Ovary (tissue), 9 donors: Measurements from ENCODE around the gene ARAP1. TPM values are rescaled to one million over a fixed set of nuclear protein-coding genes. Genes with fewer than 3 reads are reported as not detected.

Experiments
- DNase-seq, 5 donors: peaks; one replicate each; pipeline ENCODE4 v3.0.0-alpha.2; 2019 to 2020
- H3K27ac ChIP-seq, 2 donors: fragments of 200-600 bp; one replicate each; pipeline versions ENCODE4 v1.5.1 to v1.8.0; 2019 to 2022
- H3K27me3 ChIP-seq: fragments of 200-600 bp; one replicate; pipeline ENCODE4 v1.8.0; 2022
- H3K36me3 ChIP-seq: fragments of 200-600 bp; sonication (generic); one replicate; pipeline ENCODE4 v1.5.1; 2019
- H3K4me1 ChIP-seq: one replicate; pipeline ENCODE4 v1.8.1; 2013; ENCODE audit warnings: mild to moderate bottlenecking, moderate library complexity; ENCODE audit not compliant: insufficient read depth
- H3K4me3 ChIP-seq: fragments of 200-600 bp; sonication (generic); one replicate; pipeline ENCODE4 v1.5.1; 2017
- H3K9me3 ChIP-seq, 2 donors: fragments of 200-600 bp in 1 of 2; sonication (generic) in 1 of 2; one replicate each; pipeline versions ENCODE4 v1.5.1 to v1.8.1; 2013 to 2019; ENCODE audit warnings: mild to moderate bottlenecking in 1 of 2, moderate library complexity in 1 of 2
- EP300 ChIP-seq: sonication (generic); formaldehyde crosslinking; IDR thresholded peaks from one replicate; pipeline ENCODE4 v1.6.1; 2017; ENCODE audit warnings: antibody characterized with exemption
- POLR2A ChIP-seq: fragments of 450-650 bp; IDR thresholded peaks from one replicate; pipeline ENCODE4 v1.6.1; 2017; ENCODE audit warnings: antibody characterized with exemption, mild to moderate bottlenecking, moderate library complexity
- WGBS, 3 donors: extraction: QIAGEN DNeasy Blood & Tissue Kit in 1 of 3; methylation state at CpG; one replicate each; pipeline versions ENCODE4 v1.1.5 to v1.1.7; 2013 to 2017; 5-methylcytosine and 5-hydroxymethylcytosine counted together
- intact Hi-C, 4 donors: fragments of 100-400 bp; cut with DNase I; formaldehyde crosslinking; loops; one replicate each; pipeline versions ENCODE4 v1.11.0 to v1.15.1; 2022 to 2023
- polyA plus RNA-seq, 2 donors: library from polyadenylated mRNA; stranded (reverse); fragments of 200-250 nt in 1 of 2; fragments of 350-450 nt in 1 of 2; fragmentation: Illumina TruSeq in 1 of 2; extraction: RNeasy Lipid Tissue Mini Kit (QIAGEN cat#74804) in 1 of 2; gene quantifications; one replicate each; pipeline ENCODE4 v1.2.3, GENCODE V29; 2013 to 2014
- total RNA-seq, 7 donors: library from RNA; depleted of rRNA in 2 of 7; stranded (reverse); fragments of >200 nt in 2 of 7; fragmentation: NEBNext Ultra II Directional in 3 of 7; extraction: Animal tissue kit (Norgen Biotek cat#: 25700) in 3 of 7; gene quantifications; one replicate each; pipeline versions ENCODE4 v1.1.0 to v1.2.4, GENCODE V29; 2016 to 2023
- TF ChIP-seq, protein P1 (sequence below), 3 donors: fragments of 450-650 bp in 2 of 3; fragments of 200-600 bp in 1 of 3; IDR thresholded peaks; one replicate each; pipeline versions ENCODE4 v1.5.1 to v1.8.0; 2016 to 2022; ENCODE audit warnings: antibody characterized with exemption in 3 of 3, mild to moderate bottlenecking in 1 of 3
- donor health status: DM: no; HTN: no; CAD: no; lungs with moderate emphysema.
- donor health status: DM: no; HTN: no; CAD: no.
- donor health status: Bipolar disorder and iron deficiency.
- donor health status: DM: yes; HTN: yes; CAD: no.
- donor health status: DM: no; HTN: no; CAD: no.
- donor health status: DM: yes; HTN: yes; CAD: no.

ARAP1 gene
- total and polyA plus RNA-seq, 9 donors: 39.0 to 162 (median 79.0) TPM

DNA sequence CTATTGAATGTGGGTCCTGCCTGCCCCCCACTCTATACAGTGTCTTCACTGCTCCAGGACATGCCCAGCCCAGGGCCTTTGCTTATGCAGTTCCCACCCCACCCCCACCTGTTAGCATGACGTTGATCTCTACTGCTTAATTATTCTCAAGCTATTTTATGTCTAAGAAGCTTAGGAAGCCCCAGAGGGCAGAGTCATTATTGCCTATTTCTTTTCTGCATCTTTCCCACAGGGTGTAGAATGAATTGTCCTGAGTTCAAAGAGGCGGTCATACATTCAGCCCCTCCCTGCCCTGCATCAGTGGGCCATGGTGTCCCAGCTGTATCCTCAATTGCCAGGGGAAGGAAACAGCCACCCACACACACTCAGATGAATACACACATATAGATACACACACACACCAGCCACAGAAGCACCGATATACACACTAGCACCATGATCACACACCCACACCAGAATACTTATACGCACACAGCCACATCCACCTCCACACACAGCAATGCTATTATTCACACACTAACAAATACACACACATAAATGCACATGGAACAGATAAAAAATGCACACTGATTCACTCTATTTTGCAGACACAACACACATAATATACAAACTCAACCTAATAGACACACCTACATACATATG lies 79.5 kb downstream of the ARAP1 start:
- WGBS, 3 donors: 67 to 75% (median 71%) methylated on average over 4 of the region's 4 CpGs
- Histone ChIP-seq H3K36me3 (no peaks in the 10 kb centered on the region), H3K9me3 (no peaks in the 10 kb centered on the region), H3K4me3 (no peak overlapping the region), H3K27me3 (no peaks in the 10 kb centered on the region), H3K27ac (no peak overlapping the region), H3K4me1 (peaks cover 2% of the 10 kb centered on the region)
- DNase-seq: no peak
- intact Hi-C loops: no loop called here
- TF ChIP-seq, protein P1, sequence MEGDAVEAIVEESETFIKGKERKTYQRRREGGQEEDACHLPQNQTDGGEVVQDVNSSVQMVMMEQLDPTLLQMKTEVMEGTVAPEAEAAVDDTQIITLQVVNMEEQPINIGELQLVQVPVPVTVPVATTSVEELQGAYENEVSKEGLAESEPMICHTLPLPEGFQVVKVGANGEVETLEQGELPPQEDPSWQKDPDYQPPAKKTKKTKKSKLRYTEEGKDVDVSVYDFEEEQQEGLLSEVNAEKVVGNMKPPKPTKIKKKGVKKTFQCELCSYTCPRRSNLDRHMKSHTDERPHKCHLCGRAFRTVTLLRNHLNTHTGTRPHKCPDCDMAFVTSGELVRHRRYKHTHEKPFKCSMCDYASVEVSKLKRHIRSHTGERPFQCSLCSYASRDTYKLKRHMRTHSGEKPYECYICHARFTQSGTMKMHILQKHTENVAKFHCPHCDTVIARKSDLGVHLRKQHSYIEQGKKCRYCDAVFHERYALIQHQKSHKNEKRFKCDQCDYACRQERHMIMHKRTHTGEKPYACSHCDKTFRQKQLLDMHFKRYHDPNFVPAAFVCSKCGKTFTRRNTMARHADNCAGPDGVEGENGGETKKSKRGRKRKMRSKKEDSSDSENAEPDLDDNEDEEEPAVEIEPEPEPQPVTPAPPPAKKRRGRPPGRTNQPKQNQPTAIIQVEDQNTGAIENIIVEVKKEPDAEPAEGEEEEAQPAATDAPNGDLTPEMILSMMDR (IDR thresholded peaks at IDR 0.05): no peak
- TF ChIP-seq POLR2A (no peak), EP300 (no peak)

GRCh38 chr11:72671152-72672099 lies 80.8 kb downstream of the ARAP1 start:
- Histone ChIP-seq H3K36me3 (no peaks in the 10 kb centered on the region), H3K27me3 (no peaks in the 10 kb centered on the region), H3K4me3 (no peak overlapping the region), H3K27ac (no peak overlapping the region), H3K9me3 (no peaks in the 10 kb centered on the region), H3K4me1 (no peaks in the 10 kb centered on the region)
- intact Hi-C loops: no loop called here
- TF ChIP-seq, protein P1 (IDR thresholded peaks at IDR 0.05): no peak
- TF ChIP-seq EP300 (no peak), POLR2A (no peak)
- no peak for DNase-seq
- WGBS, 3 donors: 48 to 50% (median 50%) methylated on average over 7 to 8 of the region's 8 CpGs

GRCh38 chr11:72670041-72670440 lies 82.2 kb downstream of the ARAP1 start:
- intact Hi-C loops: no loop called here
- Histone ChIP-seq H3K27me3 (no peaks in the 10 kb centered on the region), H3K4me1 (no peaks in the 10 kb centered on the region), H3K4me3 (no peak overlapping the region), H3K36me3 (no peaks in the 10 kb centered on the region), H3K27ac (no peak overlapping the region), H3K9me3 (no peaks in the 10 kb centered on the region)
- TF ChIP-seq POLR2A (no peak), EP300 (no peak)
- TF ChIP-seq, protein P1 (IDR thresholded peaks at IDR 0.05): no peak
- DNase-seq: no peak
- WGBS, 3 donors: 37 to 60% (median 41%) methylated on average over 4 of the region's 4 CpGs

DNA sequence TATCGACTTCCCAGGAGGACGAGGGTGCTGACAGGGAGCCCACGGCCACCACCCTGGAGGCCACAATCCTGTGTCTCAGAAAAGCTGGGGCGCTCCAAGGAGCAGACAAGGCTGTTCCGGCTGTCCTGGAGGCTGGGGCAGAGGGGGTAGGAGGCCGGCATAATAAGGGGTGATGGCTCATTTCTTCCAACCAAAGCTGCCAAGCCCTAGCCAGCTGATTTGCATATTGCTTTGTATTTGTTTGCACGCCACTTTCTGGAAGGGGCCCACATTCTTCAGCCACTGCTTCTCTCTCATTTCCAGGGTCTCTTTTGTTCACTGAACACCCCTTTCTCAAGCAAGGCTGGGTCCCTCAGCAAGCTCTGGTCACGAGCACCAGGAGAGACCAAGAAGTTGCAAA lies 82.7 kb downstream of the ARAP1 start:
- H3K36me3 ChIP-seq: no peaks in the 10 kb centered on the region
- no peaks in the 10 kb centered on the region for H3K27me3 ChIP-seq
- H3K4me3 ChIP-seq: no peak overlapping the region
- no peak overlapping the region for H3K27ac ChIP-seq
- no peaks in the 10 kb centered on the region for H3K9me3 ChIP-seq
- DNase-seq: no peak
- TF ChIP-seq EP300 (no peak), POLR2A (no peak)
- TF ChIP-seq, protein P1 (IDR thresholded peaks at IDR 0.05): no peak
- no peaks in the 10 kb centered on the region for H3K4me1 ChIP-seq
- intact Hi-C loops: loop anchor here in 1 of 4 donors (10.0 kb wide), 1 partner anchor 195 kb away; no protein-coding TSS in a partner anchor
- WGBS, 3 donors: 44 to 64% (median 55%) methylated on average over 8 of the region's 8 CpGs
